SU-DHL-6 (cell line): Measurements from ENCODE around the gene FAM53A.

Experiments used
- CTCF ChIP-seq: fragments of 200-600 bp; sonication (generic); IDR thresholded peaks from one replicate; pipeline ENCODE4 v1.5.1; 2017; ENCODE audit warnings: antibody characterized with exemption, mild to moderate bottlenecking, low read length, moderate library complexity; ENCODE audit not compliant: insufficient read depth, poor library complexity, severe bottlenecking
- EZH2phosphoT487 ChIP-seq: fragments of 200-600 bp; sonication (generic), shearing (Covaris generic); conservative IDR thresholded peaks from 2 replicates; pipeline ENCODE4 v1.6.1; 2018; ENCODE audit warnings: mild to moderate bottlenecking, antibody characterized with exemption, low read length, moderate library complexity, mixed read lengths

- TF ChIP-seq EZH2phosphoT487 (no peak), CTCF (no peak)
These were observed 90.7 kb downstream of the FAM53A start for GRCh38 chr4:1593458-1593857.
